ENCODE data around the gene DLG4.

DLG4 gene

GRCh38 chr17:7235693-7236665 is 16.3 kb upstream of the DLG4 start:
- no peak overlapping the region for H3K4me3 ChIP-seq (ENCODE audit: low read depth, low read length)
- peak; percentile 62 for DNase-seq (ENCODE audit: low read depth)

DNA sequence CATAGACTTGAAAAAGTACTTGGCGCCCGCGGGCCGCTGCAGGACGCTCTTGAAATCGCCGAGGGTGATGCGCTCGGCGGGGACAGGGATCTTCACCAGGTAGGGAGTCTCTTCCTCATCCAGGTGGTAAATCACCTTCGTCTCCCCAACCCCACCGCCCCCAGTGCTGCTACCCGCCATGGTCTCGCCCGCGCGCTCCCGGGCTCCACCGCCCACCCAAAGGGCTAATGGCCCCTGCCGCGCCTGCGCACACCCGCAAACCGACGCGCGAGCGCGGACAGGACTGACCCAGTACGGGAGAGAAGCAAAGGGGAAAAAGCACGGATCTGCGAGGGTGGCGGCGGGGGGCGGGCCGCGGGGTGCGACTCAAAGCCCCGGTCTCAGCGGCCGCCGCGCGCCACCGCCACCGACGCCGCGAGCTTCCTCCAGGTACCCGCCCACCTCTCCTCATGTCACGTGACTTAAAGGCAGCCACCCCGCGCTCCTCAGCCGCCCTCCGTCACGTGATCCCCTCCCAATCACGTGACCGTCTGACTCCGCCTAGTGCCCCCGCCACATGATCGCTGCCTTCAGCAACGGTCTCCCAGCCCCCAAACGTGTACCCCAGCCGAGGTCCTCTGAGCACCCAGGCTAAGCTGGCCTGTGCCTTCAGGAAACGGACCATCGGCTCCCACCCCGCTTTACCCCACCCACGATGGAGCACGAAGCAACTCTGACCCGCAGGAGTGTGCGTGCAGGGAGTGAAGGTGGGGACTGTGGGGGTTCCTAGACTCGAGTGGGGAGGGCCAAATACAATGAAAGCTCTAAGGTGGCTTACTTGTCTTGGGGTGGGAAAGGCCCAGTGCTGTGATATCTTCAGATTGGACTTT is 14.7 kb upstream of the DLG4 start, which contains the start of gene DVL2:
Gene DVL2, minus strand, starts transcription at position 435 of the 869 bp plus-strand sequence. Its CDS starts 255 bp downstream, at position 180.
- peak; percentile 97 for DNase-seq (ENCODE audit: low read depth)
- no peak for TF ChIP-seq CTCF (conservative IDR thresholded peaks at IDR 0.05; ENCODE audit: low read depth, low read length)
- peak within 1 kb of the TSS; percentile 78 for H3K4me3 ChIP-seq (ENCODE audit: low read depth, low read length)

More at GRCh38 chr17:7235693-7236665, 16.3 kb upstream of the DLG4 start:
- TF ChIP-seq CTCF (conservative IDR thresholded peaks at IDR 0.05; ENCODE audit: low read depth, low read length) = no peak

GRCh38 chr17:7233701-7234082 is 14.1 kb upstream of the DLG4 start:
- DNase-seq (ENCODE audit: low read depth) = peak; percentile 40
- TF ChIP-seq CTCF (conservative IDR thresholded peaks at IDR 0.05; ENCODE audit: low read depth, low read length) = no peak
- peak overlapping the region; percentile 78 for H3K4me3 ChIP-seq (ENCODE audit: low read depth, low read length)

- H3K4me3 ChIP-seq (ENCODE audit: low read depth, low read length) = no peak overlapping the region
- TF ChIP-seq CTCF (conservative IDR thresholded peaks at IDR 0.05; ENCODE audit: low read depth, low read length) = no peak
- DNase-seq (ENCODE audit: low read depth) = no peak
Measured at GRCh38 chr17:7232114-7232513, 12.5 kb upstream of the DLG4 start.

DNA sequence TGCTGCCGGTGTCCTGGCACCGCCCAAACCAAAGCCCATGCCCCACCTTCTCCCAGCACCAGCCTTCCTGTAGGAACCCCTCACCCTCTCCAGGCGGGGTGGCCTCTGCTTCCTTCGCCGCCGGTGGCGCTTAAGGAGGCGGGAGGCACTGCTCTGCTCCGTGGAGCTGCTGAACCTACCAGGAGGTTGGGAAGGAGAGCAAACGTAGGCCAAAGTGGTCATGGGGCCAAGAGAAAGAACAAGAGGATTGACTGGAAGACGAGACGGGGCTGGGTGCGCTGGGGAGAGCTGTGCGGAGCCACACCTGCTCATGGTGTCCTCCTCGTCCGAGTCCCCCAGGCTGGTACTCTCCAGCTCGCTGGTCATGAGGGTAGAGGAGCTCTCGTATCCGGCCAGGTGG is 9.9 kb upstream of the DLG4 start:
- H3K4me3 ChIP-seq (ENCODE audit: low read depth, low read length) = no peak overlapping the region
- no peak for DNase-seq (ENCODE audit: low read depth)
- no peak for TF ChIP-seq CTCF (conservative IDR thresholded peaks at IDR 0.05; ENCODE audit: low read depth, low read length)

DNA sequence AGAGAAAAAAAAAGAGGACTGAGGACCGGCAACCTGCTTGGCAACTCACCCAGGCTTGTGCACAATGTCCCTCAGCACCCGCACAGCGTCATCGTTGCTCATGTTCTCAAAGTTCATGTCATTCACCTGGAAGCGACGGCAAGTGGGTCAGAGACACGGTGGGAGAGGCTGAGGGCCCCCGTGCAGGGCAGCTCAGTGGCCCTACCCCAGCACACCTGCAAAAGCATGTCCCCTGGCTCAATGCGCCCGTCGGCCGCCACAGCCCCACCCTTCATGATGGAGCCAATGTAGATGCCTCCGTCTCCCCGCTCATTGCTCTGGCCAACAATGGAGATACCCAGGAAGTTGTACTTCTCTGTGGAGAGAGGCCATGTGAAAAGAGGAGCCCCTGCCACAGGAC is 9.3 kb upstream of the DLG4 start:
- DNase-seq (ENCODE audit: low read depth) = no peak
- H3K4me3 ChIP-seq (ENCODE audit: low read depth, low read length) = no peak overlapping the region
- no peak for TF ChIP-seq CTCF (conservative IDR thresholded peaks at IDR 0.05; ENCODE audit: low read depth, low read length)

Measured in choroid plexus epithelial cell (primary cell).